H1 (cell line): ENCODE results near the gene CDC14B. TPM values are rescaled to one million over a fixed set of nuclear protein-coding genes. Genes with fewer than 3 reads are reported as not detected.

Experiments used
- ASH2L ChIP-seq: fragments of 200-600, 300-600 bp; sonication (generic); IDR thresholded peaks from one replicate; pipeline ENCODE4 v1.7.1; 2017; ENCODE audit warnings: low read length
- MAFK ChIP-seq: IDR thresholded peaks from 2 replicates; pipeline ENCODE4 v1.6.1; 2012; ENCODE audit warnings: low read depth, mild to moderate bottlenecking, improper control_type of control experiment, low read length
- YY1 ChIP-seq: IDR thresholded peaks from 2 replicates; pipeline ENCODE4 v1.6.1; 2011; ENCODE audit warnings: low read depth, mild to moderate bottlenecking, low read length
- polyA plus RNA-seq, 7 experiments: library from polyadenylated mRNA; depleted of rRNA in 3 of 7; stranded (reverse) in 5 of 7; unstranded in 2 of 7; fragments of >200 nt in 5 of 7; fragments of 200-250 nt in 2 of 7; gene quantifications; 1 replicate in 5 of 7; 2 replicates in 1 of 7; 4 replicates in 1 of 7; pipeline versions ENCODE4 v1.2.1 to v1.2.3, GENCODE V29; 2011 to 2013; ENCODE audit warnings: missing spikeins in 2 of 7, mixed read lengths in 2 of 7
- total RNA-seq: library from RNA; stranded (reverse); fragmentation: NEBNext Ultra II Directional; extraction: Animal tissue kit (Norgen Biotek cat#: 25700); gene quantifications from 2 replicates; pipeline ENCODE4 v1.2.1, GENCODE V29; 2021
- TF ChIP-seq, protein P1 (sequence below): IDR thresholded peaks from 2 replicates; pipeline ENCODE4 v1.6.1; 2012; ENCODE audit warnings: low read length, inconsistent platforms

The CDC14B gene
- total and polyA plus RNA-seq, 2 of the 8 experiments (the other 6 are each of a cell fraction or from before 2014, with no cell fraction given) = 17.2 to 44.6 TPM

GRCh38 chr9:96551403-96551802 is 68.2 kb downstream of the CDC14B start (continued):
- TF ChIP-seq, protein P1, sequence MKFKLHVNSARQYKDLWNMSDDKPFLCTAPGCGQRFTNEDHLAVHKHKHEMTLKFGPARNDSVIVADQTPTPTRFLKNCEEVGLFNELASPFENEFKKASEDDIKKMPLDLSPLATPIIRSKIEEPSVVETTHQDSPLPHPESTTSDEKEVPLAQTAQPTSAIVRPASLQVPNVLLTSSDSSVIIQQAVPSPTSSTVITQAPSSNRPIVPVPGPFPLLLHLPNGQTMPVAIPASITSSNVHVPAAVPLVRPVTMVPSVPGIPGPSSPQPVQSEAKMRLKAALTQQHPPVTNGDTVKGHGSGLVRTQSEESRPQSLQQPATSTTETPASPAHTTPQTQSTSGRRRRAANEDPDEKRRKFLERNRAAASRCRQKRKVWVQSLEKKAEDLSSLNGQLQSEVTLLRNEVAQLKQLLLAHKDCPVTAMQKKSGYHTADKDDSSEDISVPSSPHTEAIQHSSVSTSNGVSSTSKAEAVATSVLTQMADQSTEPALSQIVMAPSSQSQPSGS = no peak
- TF ChIP-seq MAFK = no peak
- no peak for TF ChIP-seq ASH2L
- no peak for TF ChIP-seq YY1
